ENCODE measurements around the gene SLC25A21.
"Not testable (repeated sequence)": the region's sequence is repeated elsewhere in the genome, so short reads cannot be mapped to it uniquely, and the experiment has no call there.

Gene SLC25A21

GRCh38 chr14:37181441-37181840, 9.0 kb upstream of the SLC25A21 start:
- DNase-seq (ENCODE audit: extremely low read depth, low read depth), result no peak
- TF ChIP-seq CTCF (IDR thresholded peaks at IDR 0.05; ENCODE audit: low read depth, low read length), result no peak

GRCh38 chr14:37180886-37181285, 8.5 kb upstream of the SLC25A21 start:
- DNase-seq (ENCODE audit: extremely low read depth, low read depth), result not testable (repeated sequence)

GRCh38 chr14:37179896-37180502, 7.6 kb upstream of the SLC25A21 start:
- DNase-seq (ENCODE audit: extremely low read depth, low read depth), result no peak
- TF ChIP-seq CTCF (IDR thresholded peaks at IDR 0.05; ENCODE audit: low read depth, low read length), result no peak

- no peak for DNase-seq (ENCODE audit: extremely low read depth, low read depth)
- no peak for TF ChIP-seq CTCF (IDR thresholded peaks at IDR 0.05; ENCODE audit: low read depth, low read length)
Observed at GRCh38 chr14:37172936-37173614, 669 bp upstream of the SLC25A21 start.

GRCh38 chr14:37171678-37172023, 755 bp downstream of the SLC25A21 start:
- DNase-seq (ENCODE audit: extremely low read depth, low read depth), result no peak
- no peak for TF ChIP-seq CTCF (IDR thresholded peaks at IDR 0.05; ENCODE audit: low read depth, low read length)

GRCh38 chr14:37170993-37171392, 1.4 kb downstream of the SLC25A21 start:
- no peak for DNase-seq (ENCODE audit: extremely low read depth, low read depth)
- no peak for TF ChIP-seq CTCF (IDR thresholded peaks at IDR 0.05; ENCODE audit: low read depth, low read length)

GRCh38 chr14:37170237-37170636, 2.2 kb downstream of the SLC25A21 start:
- TF ChIP-seq CTCF (IDR thresholded peaks at IDR 0.05; ENCODE audit: low read depth, low read length), result no peak
- DNase-seq (ENCODE audit: extremely low read depth, low read depth), result no peak

GRCh38 chr14:37168721-37169120, 3.7 kb downstream of the SLC25A21 start:
- DNase-seq (ENCODE audit: extremely low read depth, low read depth), result no peak
- no peak for TF ChIP-seq CTCF (IDR thresholded peaks at IDR 0.05; ENCODE audit: low read depth, low read length)

Data from AG09319 (cell line).